CD4-positive, alpha-beta T cell treated with Interleukin-15 for 1 hour (primary cell): ENCODE data around the gene IGF2BP3.

Source experiments
- DNase-seq: peaks from one replicate; pipeline ENCODE4 v3.0.0-alpha.2; 2020

IGF2BP3 gene

GRCh38 chr7:23471106-23471859, 992 bp upstream of the IGF2BP3 start:
- peak; percentile 32 for DNase-seq

GRCh38 chr7:23469961-23470250, 385 bp downstream of the IGF2BP3 start:
- no peak for DNase-seq

- peak; percentile 41 for DNase-seq
These were observed 936 bp downstream of the IGF2BP3 start for GRCh38 chr7:23469150-23469960.

- no peak for DNase-seq
These were observed 1.7 kb downstream of the IGF2BP3 start for GRCh38 chr7:23468526-23469149.

- DNase-seq, result no peak
These were observed 2.3 kb downstream of the IGF2BP3 start for GRCh38 chr7:23467806-23468525.

GRCh38 chr7:23467291-23467805, 2.9 kb downstream of the IGF2BP3 start:
- no peak for DNase-seq

- no peak for DNase-seq
These were observed 7.4 kb downstream of the IGF2BP3 start for GRCh38 chr7:23462846-23463245.

GRCh38 chr7:23458044-23458443, 12.2 kb downstream of the IGF2BP3 start:
- no peak for DNase-seq

GRCh38 chr7:23456093-23456492, 14.2 kb downstream of the IGF2BP3 start:
- DNase-seq, result no peak

GRCh38 chr7:23454881-23455526, 15.3 kb downstream of the IGF2BP3 start:
- DNase-seq, result no peak

GRCh38 chr7:23450518-23450917, 19.8 kb downstream of the IGF2BP3 start:
- DNase-seq, result no peak

GRCh38 chr7:23449941-23450340, 20.4 kb downstream of the IGF2BP3 start:
- DNase-seq, result no peak

GRCh38 chr7:23445326-23445725, 25.0 kb downstream of the IGF2BP3 start:
- no peak for DNase-seq

GRCh38 chr7:23443974-23444373, 26.3 kb downstream of the IGF2BP3 start:
- DNase-seq, result no peak

GRCh38 chr7:23438171-23438570, 32.1 kb downstream of the IGF2BP3 start:
- no peak for DNase-seq

GRCh38 chr7:23434147-23434917, 36.0 kb downstream of the IGF2BP3 start:
- DNase-seq, result no peak

GRCh38 chr7:23431702-23432199, 38.5 kb downstream of the IGF2BP3 start:
- DNase-seq, result no peak

- no peak for DNase-seq
These were observed 39.4 kb downstream of the IGF2BP3 start for GRCh38 chr7:23430893-23431259.

- no peak for DNase-seq
These were observed 43.4 kb downstream of the IGF2BP3 start for GRCh38 chr7:23426876-23427275.

GRCh38 chr7:23422909-23423308, 47.4 kb downstream of the IGF2BP3 start:
- DNase-seq, result no peak

- DNase-seq, result no peak
These were observed 47.9 kb downstream of the IGF2BP3 start for GRCh38 chr7:23422384-23422783.

GRCh38 chr7:23419845-23420244, 50.4 kb downstream of the IGF2BP3 start:
- no peak for DNase-seq
